H1 (cell line): ENCODE measurements around the gene CSNK1G3. TPM values are rescaled to one million over a fixed set of nuclear protein-coding genes. Genes with fewer than 3 reads are reported as not detected.

ENCODE experiments used
- CTCF ChIA-PET: fragments of 300-600 bp; sonication (Branson Sonifier 250); formaldehyde crosslinking; loops from one replicate; lab custom pipeline; 2021; ENCODE audit not compliant: partially characterized antibody; lab: Charles Lee
- POLR2A ChIA-PET: fragments of 300-600 bp; sonication (Branson Sonifier 250); formaldehyde crosslinking; loops from one replicate; lab custom pipeline; 2021; ENCODE audit warnings: inconsistent platforms; ENCODE audit not compliant: partially characterized antibody; lab: Charles Lee
- DNase-seq, 2 experiments: peaks; one replicate each; pipeline versions ENCODE4 v3.0.0 to v3.0.0-alpha.2; 2010 to 2022; ENCODE audit warnings: low spot score in 2 of 2, low read depth in 1 of 2, mixed read lengths in 1 of 2
- FAIRE-seq: peaks from 2 replicates; lab custom pipeline; 2011; peaks lifted over from hg19 to GRCh38; lab: Jason Lieb, UNC
- H2AFZ ChIP-seq: 2 replicates; pipeline ENCODE4 v1.8.1; 2012; ENCODE audit warnings: low read length, inconsistent platforms
- H2AK5ac ChIP-seq: 2 replicates; pipeline ENCODE4 v1.6.1; 2013; ENCODE audit warnings: low read depth, low read length
- H2BK120ac ChIP-seq: replicated peaks from 2 replicates; pipeline ENCODE3; 2013; ENCODE audit warnings: low read depth, low read length, inconsistent platforms
- H2BK12ac ChIP-seq: 2 replicates; pipeline ENCODE4 v1.6.1; 2013; ENCODE audit warnings: low read depth, low read length
- H2BK15ac ChIP-seq: 2 replicates; pipeline ENCODE4 v1.6.1; 2013; ENCODE audit warnings: low read length
- H2BK20ac ChIP-seq: 2 replicates; pipeline ENCODE4 v1.6.1; 2013; ENCODE audit warnings: low read length
- H2BK5ac ChIP-seq: 2 replicates; pipeline ENCODE4 v1.6.1; 2013; ENCODE audit warnings: low read depth, low read length
- H3K14ac ChIP-seq: 2 replicates; pipeline ENCODE4 v1.6.1; 2013; ENCODE audit warnings: inconsistent platforms; ENCODE audit not compliant: insufficient read length
- H3K18ac ChIP-seq: 2 replicates; pipeline ENCODE4 v1.6.1; 2013; ENCODE audit warnings: low read length; ENCODE audit errors: extremely low read depth
- H3K23ac ChIP-seq: 2 replicates; pipeline ENCODE4 v1.6.1; 2013; ENCODE audit warnings: inconsistent platforms; ENCODE audit not compliant: insufficient read length
- H3K23me2 ChIP-seq: 2 replicates; pipeline ENCODE4 v1.6.1; 2013; ENCODE audit warnings: low read depth, low read length
- H3K27ac ChIP-seq: 2 replicates; pipeline ENCODE4 v1.6.1; 2011; ENCODE audit warnings: low read depth, low read length, inconsistent platforms
- H3K27me3 ChIP-seq, 4 experiments: replicated peaks in 1 of 4; 1 replicate in 1 of 4; 2 replicates in 3 of 4; pipeline versions ENCODE4 v1.6.1 to v1.8.1; 2011 to 2013; ENCODE audit warnings: low read length in 3 of 4, mild to moderate bottlenecking in 3 of 4, inconsistent platforms in 2 of 4, mixed read lengths in 2 of 4, moderate library complexity in 1 of 4; ENCODE audit not compliant: control insufficient read depth in 3 of 4, insufficient read depth in 3 of 4; ENCODE audit errors: extremely low read depth in 1 of 4
- H3K36me3 ChIP-seq, 4 experiments: 2 replicates each; pipeline versions ENCODE4 v1.6.1 to v1.8.1; 2011 to 2013; ENCODE audit warnings: mild to moderate bottlenecking in 4 of 4, low read length in 3 of 4, moderate library complexity in 2 of 4, control low read depth in 1 of 4, inconsistent platforms in 1 of 4; ENCODE audit not compliant: insufficient read depth in 4 of 4, control insufficient read depth in 2 of 4
- H3K4ac ChIP-seq: replicated peaks from 2 replicates; pipeline ENCODE3; 2013; ENCODE audit warnings: low read length, low read depth, mixed read lengths, inconsistent platforms; ENCODE audit not compliant: insufficient read length
- H3K4me1 ChIP-seq, 4 experiments: replicated peaks in 1 of 4; 1 replicate in 1 of 4; 2 replicates in 3 of 4; pipeline versions ENCODE4 v1.6.1 to v1.8.1; 2011 to 2013; ENCODE audit warnings: low read length in 3 of 4, inconsistent platforms in 2 of 4, mixed read lengths in 1 of 4; ENCODE audit not compliant: insufficient read depth in 4 of 4, control insufficient read depth in 3 of 4
- H3K4me2 ChIP-seq, 2 experiments: 2 replicates each; pipeline versions ENCODE4 v1.6.1 to v1.8.1; 2011 to 2013; ENCODE audit warnings: low read depth in 2 of 2, low read length in 2 of 2, control low read depth in 1 of 2, inconsistent platforms in 1 of 2, mild to moderate bottlenecking in 1 of 2; ENCODE audit not compliant: insufficient read depth in 1 of 2
- H3K4me3 ChIP-seq, 4 experiments: fragments of 200-600, 300-600 bp in 1 of 4; sonication (generic), shearing (Covaris generic), sonication (Bioruptor Twin) in 1 of 4; 2 replicates each; pipeline versions ENCODE4 v1.5.1 to v1.8.1; 2011 to 2016; ENCODE audit warnings: low read length in 4 of 4, low read depth in 3 of 4, control low read depth in 2 of 4, inconsistent platforms in 2 of 4, mild to moderate bottlenecking in 2 of 4, mixed read lengths in 1 of 4, moderate library complexity in 1 of 4; ENCODE audit not compliant: insufficient read depth in 2 of 4; ENCODE audit errors: extremely low read depth in 1 of 4
- H3K56ac ChIP-seq: replicated peaks from 2 replicates; pipeline ENCODE3; 2013; ENCODE audit warnings: low read depth, mild to moderate bottlenecking, mixed read lengths, low read length, inconsistent platforms; ENCODE audit not compliant: insufficient read length
- H3K79me1 ChIP-seq: 2 replicates; pipeline ENCODE4 v1.6.1; 2013; ENCODE audit warnings: low read depth, low read length, control low read depth
- H3K79me2 ChIP-seq, 2 experiments: 2 replicates each; pipeline versions ENCODE4 v1.6.1 to v1.8.1; 2012 to 2013; ENCODE audit warnings: low read length in 2 of 2, mild to moderate bottlenecking in 2 of 2, inconsistent platforms in 1 of 2; ENCODE audit not compliant: insufficient read depth in 2 of 2, control insufficient read depth in 1 of 2
- H3K9ac ChIP-seq, 4 experiments: replicated peaks in 1 of 4; 1 replicate in 1 of 4; 2 replicates in 3 of 4; pipeline versions ENCODE4 v1.6.1 to v1.8.1; 2011 to 2013; ENCODE audit warnings: low read depth in 3 of 4, low read length in 3 of 4, control low read depth in 2 of 4, mild to moderate bottlenecking in 2 of 4, moderate library complexity in 2 of 4, inconsistent platforms in 1 of 4; ENCODE audit errors: extremely low read depth in 1 of 4
- H3K9me3 ChIP-seq, 2 experiments: 2 replicates each; pipeline versions ENCODE4 v1.6.1 to v1.8.1; 2012 to 2013; ENCODE audit warnings: mild to moderate bottlenecking in 2 of 2, moderate library complexity in 2 of 2, control low read depth in 1 of 2, inconsistent platforms in 1 of 2, low read depth in 1 of 2, low read length in 1 of 2, mixed read lengths in 1 of 2; ENCODE audit not compliant: insufficient read depth in 2 of 2
- H4K20me1 ChIP-seq, 2 experiments: replicated peaks in 1 of 2; 2 replicates each; pipeline versions ENCODE3 to v1.8.1; 2011 to 2013; ENCODE audit warnings: inconsistent platforms in 2 of 2, low read length in 2 of 2, mild to moderate bottlenecking in 1 of 2; ENCODE audit not compliant: insufficient read depth in 2 of 2, control insufficient read depth in 1 of 2
- H4K5ac ChIP-seq: 2 replicates; pipeline ENCODE4 v1.6.1; 2013; ENCODE audit warnings: low read length, low read depth, mixed read lengths, inconsistent platforms; ENCODE audit not compliant: insufficient read length
- H4K8ac ChIP-seq: 2 replicates; pipeline ENCODE4 v1.8.0; 2013; ENCODE audit warnings: mild to moderate bottlenecking, moderate library complexity, low read length, inconsistent platforms; ENCODE audit not compliant: insufficient read depth; ENCODE audit errors: extremely low read depth
- H4K91ac ChIP-seq: replicated peaks from 2 replicates; pipeline ENCODE3; 2013; ENCODE audit warnings: low read length, mixed read lengths, inconsistent platforms; ENCODE audit not compliant: insufficient read length
- CEBPB ChIP-seq: IDR thresholded peaks from 2 replicates; pipeline ENCODE4 v1.6.1; 2012; ENCODE audit warnings: low read depth, low read length
- CTCF ChIP-seq, 3 experiments: IDR thresholded peaks; 1 replicate in 2 of 3; 2 replicates in 1 of 3; pipeline versions ENCODE4 v1.5.1 to v1.6.1; 2011; ENCODE audit warnings: low read length in 3 of 3, mild to moderate bottlenecking in 3 of 3, inconsistent platforms in 2 of 3, low read depth in 1 of 3, moderate library complexity in 1 of 3; ENCODE audit not compliant: insufficient read depth in 1 of 3; ENCODE audit errors: control extremely low read depth in 1 of 3
- EZH2 ChIP-seq: fragments of 200-600 bp; sonication (generic); IDR thresholded peaks from 2 replicates; pipeline ENCODE4 v1.7.1; 2012; ENCODE audit warnings: low read depth, mild to moderate bottlenecking, moderate library complexity, low read length, inconsistent platforms; ENCODE audit not compliant: severe bottlenecking
- NANOG ChIP-seq: IDR thresholded peaks from 2 replicates; pipeline ENCODE4 v1.6.1; 2011; ENCODE audit warnings: low read length, low read depth, mild to moderate bottlenecking, inconsistent platforms; ENCODE audit not compliant: insufficient read depth, poor library complexity, severe bottlenecking
- RAD21 ChIP-seq, 2 experiments: IDR thresholded peaks in 1 of 2; conservative IDR thresholded peaks in 1 of 2; 2 replicates each; pipeline ENCODE4 v1.6.1; 2011; ENCODE audit warnings: low read depth in 2 of 2, low read length in 2 of 2, improper control_type of control experiment in 1 of 2, inconsistent platforms in 1 of 2, mild to moderate bottlenecking in 1 of 2, moderate library complexity in 1 of 2
- SRF ChIP-seq: IDR thresholded peaks from 2 replicates; pipeline ENCODE4 v1.6.1; 2011; ENCODE audit warnings: mild to moderate bottlenecking, low read depth, low read length, moderate library complexity
- whole genome bisulfite sequencing, 2 experiments: shearing (Covaris generic) in 1 of 2; methylation state at CpG; one replicate each; pipeline versions ENCODE4 v1.1.6 to v1.1.7; 2013 to 2015; ENCODE audit warnings: low lambda C conversion rate in 2 of 2, mixed read lengths in 2 of 2, inconsistent platforms in 1 of 2, low coverage in 1 of 2, missing lambda C conversion rate in 1 of 2; ENCODE audit not compliant: insufficient replicate concordance in 2 of 2, insufficient coverage in 1 of 2, insufficient read length in 1 of 2; ENCODE audit errors: extremely low coverage in 1 of 2, missing lambda C conversion rate in 1 of 2; 5-methylcytosine and 5-hydroxymethylcytosine counted together
- polyA plus RNA-seq, 7 experiments: library from polyadenylated mRNA; depleted of rRNA in 3 of 7; stranded (reverse) in 5 of 7; unstranded in 2 of 7; fragments of >200 nt in 5 of 7; fragments of 200-250 nt in 2 of 7; gene quantifications; 1 replicate in 5 of 7; 2 replicates in 1 of 7; 4 replicates in 1 of 7; pipeline versions ENCODE4 v1.2.1 to v1.2.3, GENCODE V29; 2011 to 2013; ENCODE audit warnings: missing spikeins in 2 of 7, mixed read lengths in 2 of 7
- total RNA-seq: library from RNA; stranded (reverse); fragmentation: NEBNext Ultra II Directional; extraction: Animal tissue kit (Norgen Biotek cat#: 25700); gene quantifications from 2 replicates; pipeline ENCODE4 v1.2.1, GENCODE V29; 2021

The CSNK1G3 gene
- total and polyA plus RNA-seq, 2 of the 8 experiments (the other 6 are each of a cell fraction or from before 2014, with no cell fraction given) = 10.6 to 58.9 TPM

GRCh38 chr5:123582550-123583285, 70.7 kb downstream of the CSNK1G3 start:
- WGBS, 2 experiments = 44% methylated on average over 4 of the region's 4 CpGs; no CpG with 5 or more reads in 1 of the 2 experiments
- Histone ChIP-seq H3K36me3 (peaks cover 0 to under 1% (median 0%) of the 10 kb centered on the region in 4 experiments; a peak in 1 of 8 replicates), H3K23ac (no peak overlapping the region), H3K27ac (no peak overlapping the region), H3K18ac (no peak overlapping the region), H3K4me3 (peak overlapping the region in 1 of 4 experiments; percentile 36; a peak in 1 of 8 replicates), H2BK120ac (no peak overlapping the region), H2AK5ac (no peak overlapping the region), H2BK15ac (no peak overlapping the region), H3K9me3 (no peaks in the 10 kb centered on the region), H4K91ac (no peak overlapping the region), H3K79me2 (peaks cover 0 to 14% of the 10 kb centered on the region in 2 experiments; a peak in 1 of 4 replicates), H3K14ac (no peak overlapping the region), H2BK5ac (no peak overlapping the region), H3K4me1 (peaks cover 0 to 4% (median 1%) of the 10 kb centered on the region in 4 experiments; a peak in 3 of 7 replicates), H2BK20ac (no peak overlapping the region), H3K79me1 (no peaks in the 10 kb centered on the region), H3K9ac (no peak overlapping the region), H2BK12ac (no peak overlapping the region), H3K4me2 (peak overlapping the region; percentile 9 to 38; a peak in 2 of 4 replicates), H3K56ac (no peak overlapping the region), H3K27me3 (no peaks in the 10 kb centered on the region), H4K20me1 (no peaks in the 10 kb centered on the region), H2AFZ (no peak overlapping the region), H4K8ac (no peak overlapping the region), H4K5ac (no peak overlapping the region), H3K4ac (no peak overlapping the region), H3K23me2 (no peaks in the 10 kb centered on the region)
- FAIRE-seq (peak; percentile 58), DNase-seq (no peak)
- CTCF ChIA-PET = interaction anchor here (1.5 kb wide), 1 partner anchor 29 kb away, joined by 3 read pairs; no protein-coding TSS in a partner anchor
- POLR2A ChIA-PET = no interaction called here
- TF ChIP-seq CEBPB = no peak
- peak; percentile 25 for TF ChIP-seq NANOG
- TF ChIP-seq SRF = no peak
- no peak for TF ChIP-seq EZH2
- TF ChIP-seq RAD21 (IDR thresholded peaks at IDR 0.05 in 1 of 2, conservative IDR thresholded peaks at IDR 0.05 in 1 of 2; ENCODE audit: low read depth in 2 of 2, low read length in 2 of 2) = no peak
- no peak for TF ChIP-seq CTCF (IDR thresholded peaks at IDR 0.05; ENCODE audit: control extremely low read depth in 1 of 3, insufficient read depth in 1 of 3, low read depth in 1 of 3, low read length in 3 of 3)
